CD4-positive, alpha-beta T cell treated with Interleukin-4 for 1 hour (primary cell): ENCODE data around the gene SUMO3.

ENCODE experiments used
- DNase-seq, 2 donors: peaks; one replicate each; pipeline ENCODE4 v3.0.0-alpha.2; 2020 to 2022

SUMO3 gene

GRCh38 chr21:44778094-44778493, 39.8 kb downstream of the SUMO3 start:
- no peak for DNase-seq

GRCh38 chr21:44774972-44775371, 42.9 kb downstream of the SUMO3 start:
- no peak for DNase-seq

- DNase-seq: no peak
Observed at GRCh38 chr21:44773291-44773932, 44.5 kb downstream of the SUMO3 start.

- DNase-seq: no peak
Observed at GRCh38 chr21:44771896-44772525, 45.9 kb downstream of the SUMO3 start.

GRCh38 chr21:44767834-44768831, 49.7 kb downstream of the SUMO3 start:
- DNase-seq: no peak

- no peak for DNase-seq
Observed at GRCh38 chr21:44766818-44767354, 51.0 kb downstream of the SUMO3 start.

GRCh38 chr21:44766014-44766817, 51.6 kb downstream of the SUMO3 start:
- DNase-seq: no peak

GRCh38 chr21:44765231-44766013, 52.4 kb downstream of the SUMO3 start:
- DNase-seq: peak in 1 of 2 donors; percentile 59

GRCh38 chr21:44764319-44765230, 53.3 kb downstream of the SUMO3 start:
- DNase-seq: no peak

- DNase-seq: no peak
Observed at GRCh38 chr21:44763451-44764318, 54.2 kb downstream of the SUMO3 start.

- DNase-seq: no peak
Observed at GRCh38 chr21:44763050-44763378, 54.8 kb downstream of the SUMO3 start.

GRCh38 chr21:44762221-44763049, 55.4 kb downstream of the SUMO3 start:
- no peak for DNase-seq

GRCh38 chr21:44761747-44762208, 56.1 kb downstream of the SUMO3 start:
- no peak for DNase-seq

GRCh38 chr21:44761011-44761729, 56.7 kb downstream of the SUMO3 start:
- DNase-seq: no peak

- DNase-seq: no peak
Observed at GRCh38 chr21:44760376-44760775, 57.5 kb downstream of the SUMO3 start.

- no peak for DNase-seq
Observed at GRCh38 chr21:44759628-44760285, 58.1 kb downstream of the SUMO3 start.
